Liver (tissue), 9 donors: Measurements from ENCODE around the gene FARP1. TPM values are rescaled to one million over a fixed set of nuclear protein-coding genes. Genes with fewer than 3 reads are reported as not detected.

Source experiments
- DNase-seq: peaks from one replicate; pipeline ENCODE4 v3.0.0-alpha.2; 2017; ENCODE audit warnings: low spot score
- H3K27ac ChIP-seq, 2 donors: one replicate each; pipeline ENCODE4 v1.7.0; 2013; ENCODE audit warnings: inconsistent platforms in 2 of 2, low read length in 2 of 2, control low read depth in 1 of 2, low read depth in 1 of 2, mild to moderate bottlenecking in 1 of 2
- H3K27me3 ChIP-seq, 4 donors: one replicate each; pipeline versions ENCODE4 v1.6.1 to v1.7.0; 2013; ENCODE audit warnings: low read length in 3 of 4, inconsistent platforms in 1 of 4, mild to moderate bottlenecking in 1 of 4, moderate library complexity in 1 of 4; ENCODE audit not compliant: control insufficient read depth in 4 of 4, insufficient read depth in 4 of 4
- H3K36me3 ChIP-seq, 4 donors: one replicate each; pipeline versions ENCODE4 v1.6.1 to v1.7.0; 2013; ENCODE audit warnings: low read length in 3 of 4, mild to moderate bottlenecking in 3 of 4, low read depth in 1 of 4, moderate library complexity in 1 of 4; ENCODE audit not compliant: control insufficient read depth in 4 of 4, insufficient read depth in 3 of 4
- H3K4me1 ChIP-seq, 4 donors: one replicate each; pipeline versions ENCODE4 v1.6.1 to v1.7.0; 2013; ENCODE audit warnings: low read length in 3 of 4, mild to moderate bottlenecking in 3 of 4, moderate library complexity in 1 of 4; ENCODE audit not compliant: control insufficient read depth in 4 of 4, insufficient read depth in 4 of 4
- H3K4me3 ChIP-seq, 3 donors: one replicate each; pipeline versions ENCODE4 v1.6.1 to v1.7.0; 2013; ENCODE audit warnings: low read length in 3 of 3, control low read depth in 1 of 3, low read depth in 1 of 3, mild to moderate bottlenecking in 1 of 3
- H3K9ac ChIP-seq, 2 donors: one replicate each; pipeline ENCODE4 v1.7.0; 2013; ENCODE audit warnings: low read length in 2 of 2, mild to moderate bottlenecking in 2 of 2, moderate library complexity in 2 of 2, control low read depth in 1 of 2, low read depth in 1 of 2
- H3K9me3 ChIP-seq, 4 donors: one replicate each; pipeline versions ENCODE4 v1.6.1 to v1.7.0; 2013; ENCODE audit warnings: low read length in 3 of 4; ENCODE audit not compliant: control insufficient read depth in 4 of 4
- ATF3 ChIP-seq: IDR thresholded peaks from 2 replicates; pipeline ENCODE4 v1.6.1; 2016; ENCODE audit warnings: antibody characterized with exemption
- CTCF ChIP-seq: fragments of 150-350 bp; IDR thresholded peaks from 2 replicates; pipeline ENCODE4 v1.5.1; 2017; ENCODE audit warnings: improper control_type of control experiment, low read depth, low read length; ENCODE audit not compliant: missing input control
- EGR1 ChIP-seq, 2 donors: IDR thresholded peaks; 2 replicates each; pipeline ENCODE4 v1.6.1; 2016 to 2018; ENCODE audit warnings: antibody characterized with exemption in 2 of 2, low read depth in 2 of 2
- FOXA1 ChIP-seq: IDR thresholded peaks from 2 replicates; pipeline ENCODE4 v1.6.1; 2016; ENCODE audit warnings: antibody characterized with exemption
- FOXA2 ChIP-seq: IDR thresholded peaks from 2 replicates; pipeline ENCODE4 v1.6.1; 2016; ENCODE audit warnings: antibody characterized with exemption
- GABPA ChIP-seq, 2 donors: IDR thresholded peaks in 1 of 2; conservative IDR thresholded peaks in 1 of 2; 2 replicates each; pipeline ENCODE4 v1.6.1; 2016; ENCODE audit warnings: antibody characterized with exemption in 2 of 2, mild to moderate bottlenecking in 1 of 2, moderate library complexity in 1 of 2
- HNF4A ChIP-seq, 2 donors: conservative IDR thresholded peaks; 2 replicates each; pipeline ENCODE4 v1.6.1; 2016; ENCODE audit warnings: antibody characterized with exemption in 2 of 2, mild to moderate bottlenecking in 2 of 2
- HNF4G ChIP-seq: IDR thresholded peaks from 2 replicates; pipeline ENCODE4 v1.6.1; 2016; ENCODE audit warnings: antibody characterized with exemption
- JUND ChIP-seq, 2 donors: IDR thresholded peaks; 2 replicates each; pipeline ENCODE4 v1.6.1; 2016; ENCODE audit warnings: antibody characterized with exemption in 2 of 2
- MAX ChIP-seq: IDR thresholded peaks from 2 replicates; pipeline ENCODE4 v1.6.1; 2016; ENCODE audit warnings: antibody characterized with exemption
- NR2F2 ChIP-seq: IDR thresholded peaks from 2 replicates; pipeline ENCODE4 v1.6.1; 2016; ENCODE audit warnings: antibody characterized with exemption
- RAD21 ChIP-seq, 2 donors: IDR thresholded peaks; 2 replicates each; pipeline ENCODE4 v1.6.1; 2016; ENCODE audit warnings: antibody characterized with exemption in 2 of 2, mild to moderate bottlenecking in 2 of 2
- REST ChIP-seq: IDR thresholded peaks from 2 replicates; pipeline ENCODE4 v1.6.1; 2016; ENCODE audit warnings: antibody characterized with exemption, mild to moderate bottlenecking
- RXRA ChIP-seq, 2 donors: IDR thresholded peaks; 2 replicates each; pipeline ENCODE4 v1.6.1; 2017 to 2018; ENCODE audit warnings: antibody characterized with exemption in 2 of 2, mild to moderate bottlenecking in 1 of 2
- SP1 ChIP-seq: IDR thresholded peaks from 2 replicates; pipeline ENCODE4 v1.6.1; 2018; ENCODE audit warnings: antibody characterized with exemption, mild to moderate bottlenecking
- TAF1 ChIP-seq: conservative IDR thresholded peaks from 2 replicates; pipeline ENCODE4 v1.6.1; 2016; ENCODE audit warnings: antibody characterized with exemption, mild to moderate bottlenecking
- YY1 ChIP-seq: IDR thresholded peaks from 2 replicates; pipeline ENCODE4 v1.6.1; 2016; ENCODE audit warnings: antibody characterized with exemption, mild to moderate bottlenecking
- ZBTB33 ChIP-seq: IDR thresholded peaks from 2 replicates; pipeline ENCODE4 v1.6.1; 2016; ENCODE audit warnings: antibody characterized with exemption
- WGBS: extraction: QIAGEN DNeasy Blood & Tissue Kit; methylation state at CpG from one replicate; pipeline ENCODE4 v1.1.7; 2013; 5-methylcytosine and 5-hydroxymethylcytosine counted together
- polyA plus RNA-seq, 2 donors: library from polyadenylated mRNA; stranded (reverse) in 1 of 2; unstranded in 1 of 2; fragments of 200-250 nt in 1 of 2; fragments of >200 nt in 1 of 2; fragmentation: Nextera tagmentation in 1 of 2; extraction: Ambion mirVana in 1 of 2; gene quantifications; one replicate each; pipeline versions ENCODE4 v1.2.1 to v1.2.3, GENCODE V29; 2013 to 2015
- total RNA-seq, 2 donors: library from RNA; depleted of rRNA; stranded (reverse); fragments of >200 nt; gene quantifications; one replicate each; pipeline ENCODE4 v1.2.3, GENCODE V29; 2014
- donor health status: healthy.
- donor health status: healthy.
- donor health status: healthy.
- donor health status: healthy.
- donor health status: healthy.

FARP1 gene
- total and polyA plus RNA-seq, 4 donors = 28.4 to 62.6 (median 39.8) TPM

GRCh38 chr13:98293103-98293502, 150.2 kb downstream of the FARP1 start:
- Histone ChIP-seq H3K9ac (no peak overlapping the region), H3K9me3 (no peaks in the 10 kb centered on the region), H3K36me3 (peaks cover 0 to 2% (median 0%) of the 10 kb centered on the region in 4 donors), H3K27ac (no peak overlapping the region), H3K4me3 (no peak overlapping the region), H3K4me1 (peaks cover 0 to 13% (median 3%) of the 10 kb centered on the region in 4 donors), H3K27me3 (no peaks in the 10 kb centered on the region)
- DNase-seq = no peak
- WGBS = 80% methylated on average over 2 of the region's 2 CpGs
- TF ChIP-seq GABPA (IDR thresholded peaks at IDR 0.05 in 1 of 2, conservative IDR thresholded peaks at IDR 0.05 in 1 of 2) (no peak), ATF3 (no peak), EGR1 (IDR thresholded peaks at IDR 0.05; ENCODE audit: low read depth in 2 of 2) (no peak), ZBTB33 (no peak), SP1 (no peak), CTCF (no peak), REST (no peak), FOXA2 (no peak)

- Histone ChIP-seq H3K27me3 (no peaks in the 10 kb centered on the region), H3K9ac (no peak overlapping the region), H3K27ac (no peak overlapping the region), H3K4me1 (peaks cover 0 to 15% (median 3%) of the 10 kb centered on the region in 4 donors), H3K9me3 (no peaks in the 10 kb centered on the region), H3K4me3 (no peak overlapping the region), H3K36me3 (peaks cover 0 to 2% (median 0%) of the 10 kb centered on the region in 4 donors)
- no peak for DNase-seq
- WGBS = 82% methylated on average over 4 of the region's 4 CpGs
- no peak for TF ChIP-seq FOXA1
- TF ChIP-seq RXRA (IDR thresholded peaks at IDR 0.05) = no peak
- TF ChIP-seq ATF3 = no peak
- no peak for TF ChIP-seq JUND (IDR thresholded peaks at IDR 0.05)
- no peak for TF ChIP-seq YY1
- no peak for TF ChIP-seq TAF1
- no peak for TF ChIP-seq HNF4G
- TF ChIP-seq ZBTB33 = no peak
- no peak for TF ChIP-seq RAD21 (IDR thresholded peaks at IDR 0.05)
- TF ChIP-seq HNF4A (conservative IDR thresholded peaks at IDR 0.05) = no peak
- no peak for TF ChIP-seq CTCF
- no peak for TF ChIP-seq NR2F2
- TF ChIP-seq SP1 = no peak
- TF ChIP-seq MAX = no peak
- no peak for TF ChIP-seq EGR1 (IDR thresholded peaks at IDR 0.05; ENCODE audit: low read depth in 2 of 2)
Observed at GRCh38 chr13:98293570-98294142, 150.8 kb downstream of the FARP1 start.
